Left colon (tissue), 2 donors: ENCODE data around the gene GRID2. TPM values are rescaled to one million over a fixed set of nuclear protein-coding genes. Genes with fewer than 3 reads are reported as not detected.

Source experiments
- ATAC-seq: fragments of 200-7000 bp; cut with Tn5 transposase; one replicate; pipeline ENCODE4 v1.9.1; 2020; ENCODE audit warnings: mild to moderate bottlenecking, moderate library complexity
- DNase-seq, 2 donors: peaks; one replicate each; pipeline ENCODE4 v3.0.0-alpha.2; 2020
- intact Hi-C, 2 donors: fragments of 100-400 bp; cut with DNase I in 1 of 2; cut with micrococcal nuclease in 1 of 2; formaldehyde crosslinking; loops; one replicate each; pipeline versions ENCODE4 v1.11.2 to v1.14.0; 2022; cut with DNase I, micrococcal nuclease
- total RNA-seq, 2 donors: library from RNA; stranded (reverse); fragmentation: NEBNext Ultra II Directional; extraction: Animal tissue kit (Norgen Biotek cat#: 25700); gene quantifications; one replicate each; pipeline ENCODE4 v1.2.1, GENCODE V29; 2021
- donor health status: DM: no; HTN: no; CAD: no.
- donor health status: DM: yes; HTN: yes; CAD: no.

The GRID2 gene
- total RNA-seq, 2 donors from 2014 or later: not detected

DNA sequence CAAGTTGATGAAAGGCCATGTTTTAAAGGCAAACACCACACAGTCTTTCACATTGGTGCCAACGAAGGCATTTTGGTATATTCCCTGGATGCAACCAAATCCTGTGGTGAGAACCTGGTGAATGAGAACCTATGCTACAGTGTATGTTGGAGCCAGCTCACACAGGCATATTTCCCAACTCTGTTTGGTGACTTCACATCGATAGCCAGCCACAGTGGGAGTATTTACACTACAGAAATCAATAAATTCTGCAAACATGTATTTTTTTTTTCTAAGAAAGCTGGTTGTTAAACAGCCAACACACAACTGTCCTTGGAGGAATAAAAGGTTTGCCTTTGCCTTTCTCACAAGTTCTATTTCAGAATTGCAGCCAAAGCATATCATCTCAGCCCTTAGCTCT lies 691.0 kb downstream of the GRID2 start:
- ATAC-seq: no peak
- DNase-seq: no peak
- intact Hi-C loops: no loop called here

DNA sequence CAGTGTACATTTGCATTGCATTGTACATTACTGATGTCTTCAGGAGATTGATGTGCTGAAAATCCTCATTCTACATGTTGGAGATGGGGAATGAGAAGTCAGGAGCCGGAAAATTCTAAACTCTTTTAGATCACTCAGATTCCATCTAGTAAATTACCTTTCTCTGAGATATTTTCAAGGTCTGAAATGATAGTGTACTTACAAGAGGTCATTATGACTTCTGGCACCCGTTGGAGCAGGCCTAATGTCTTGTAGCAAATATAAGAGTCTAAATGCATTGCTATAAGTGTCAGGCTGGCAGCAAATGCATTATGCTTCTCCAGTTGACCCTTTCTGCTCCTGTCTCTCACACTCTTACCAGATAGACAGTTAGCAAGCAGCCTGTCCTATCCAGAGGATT lies 692.8 kb downstream of the GRID2 start:
- DNase-seq: no peak
- intact Hi-C loops: no loop called here
- no peak for ATAC-seq

DNA sequence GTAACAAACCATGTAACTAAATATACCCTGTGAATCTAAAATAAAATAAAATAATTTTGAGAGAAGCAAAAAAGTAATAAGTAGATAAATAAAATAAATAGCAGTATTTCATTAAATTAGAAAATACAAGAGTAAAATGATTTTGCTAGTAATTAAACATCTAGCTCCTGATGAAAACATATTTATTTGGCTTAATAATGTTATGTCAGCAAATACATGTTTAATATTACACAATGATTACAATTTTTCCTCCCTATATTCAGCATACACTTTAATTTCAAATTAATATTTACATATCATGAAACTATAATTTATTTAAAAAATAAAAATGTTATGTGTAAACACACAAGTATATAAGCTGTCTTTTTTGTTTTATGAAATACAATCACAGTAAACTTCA lies 697.1 kb downstream of the GRID2 start:
- DNase-seq (no peak), ATAC-seq (no peak)
- intact Hi-C loops: no loop called here

DNA sequence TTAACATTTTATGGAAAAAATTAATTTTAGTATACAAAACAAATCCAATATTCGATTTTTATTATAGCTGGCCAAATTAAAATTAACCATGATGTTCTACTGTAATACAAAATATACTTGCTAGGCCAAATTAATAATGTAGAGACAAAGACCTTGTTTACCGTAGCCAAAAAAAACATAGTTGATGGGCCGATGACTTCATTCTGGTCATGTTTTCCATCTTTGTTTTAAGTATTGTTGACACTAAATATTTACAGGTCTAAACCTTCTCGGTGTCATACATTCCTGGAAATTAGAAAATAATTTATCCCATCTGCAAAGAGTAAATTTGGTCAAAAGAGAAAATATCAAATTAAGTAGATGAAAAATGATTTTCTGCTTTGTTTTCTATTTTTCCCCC lies 698.5 kb downstream of the GRID2 start:
- intact Hi-C loops: no loop called here
- ATAC-seq (no peak), DNase-seq (no peak)

DNA sequence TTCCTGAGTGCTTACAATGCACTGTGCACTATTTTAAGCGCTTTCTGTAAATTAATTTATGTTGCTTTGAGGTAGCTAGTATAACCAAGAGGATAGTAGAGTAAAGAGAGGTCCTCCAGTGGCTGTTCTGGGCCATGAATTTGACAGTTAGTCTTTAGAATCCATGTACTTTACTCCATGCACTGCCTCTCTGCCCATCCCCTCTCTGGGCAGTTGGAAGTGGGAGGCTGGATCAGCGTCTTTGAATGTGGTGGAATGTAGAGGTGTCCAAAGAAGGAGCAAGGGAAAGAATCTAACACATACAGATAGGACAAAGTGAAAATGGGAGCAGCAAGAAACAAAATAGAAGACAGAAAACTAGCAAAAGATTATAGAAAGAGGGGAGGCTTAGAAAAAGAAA lies 712.6 kb downstream of the GRID2 start:
- ATAC-seq (no peak), DNase-seq (no peak)
- intact Hi-C loops: no loop called here

DNA sequence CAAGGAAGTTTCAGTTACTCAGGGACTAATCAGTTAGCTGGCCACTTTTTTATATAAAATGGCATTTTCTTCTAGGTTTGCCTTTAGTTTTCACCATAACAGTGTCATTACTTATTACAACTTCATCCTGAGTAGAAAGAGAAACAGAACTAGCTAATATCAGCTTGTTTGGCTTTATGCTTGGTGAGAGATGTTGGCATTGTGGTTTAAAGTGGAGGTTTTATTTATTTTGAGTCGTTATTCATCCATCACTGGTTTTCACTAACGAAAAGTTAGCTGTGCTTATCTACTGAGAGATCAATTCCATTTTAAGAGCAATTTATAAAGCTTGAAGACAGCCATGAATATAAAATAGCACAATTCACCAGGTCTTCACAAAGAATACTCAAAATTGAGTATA lies 714.5 kb downstream of the GRID2 start:
- DNase-seq (no peak), ATAC-seq (no peak)
- intact Hi-C loops: no loop called here

DNA sequence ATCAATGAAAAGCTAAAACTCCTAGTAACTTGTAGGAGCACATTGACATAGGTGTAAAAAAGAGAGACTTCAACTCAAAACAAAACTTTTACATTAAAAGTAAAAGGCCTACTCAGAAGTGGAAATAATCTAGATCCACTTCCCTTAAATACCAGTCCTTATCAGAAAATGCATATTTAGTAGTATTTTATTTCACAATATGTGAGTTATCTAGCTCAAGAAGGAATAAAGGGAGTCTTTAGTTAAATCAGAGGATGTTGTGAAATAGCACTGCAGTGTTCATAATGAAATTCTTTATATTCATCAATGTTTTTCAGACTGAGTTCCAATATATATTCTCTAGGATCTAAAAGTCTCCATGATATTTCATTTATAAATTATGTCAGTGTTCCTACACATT lies 715.0 kb downstream of the GRID2 start:
- intact Hi-C loops: no loop called here
- no peak for DNase-seq
- ATAC-seq: no peak

DNA sequence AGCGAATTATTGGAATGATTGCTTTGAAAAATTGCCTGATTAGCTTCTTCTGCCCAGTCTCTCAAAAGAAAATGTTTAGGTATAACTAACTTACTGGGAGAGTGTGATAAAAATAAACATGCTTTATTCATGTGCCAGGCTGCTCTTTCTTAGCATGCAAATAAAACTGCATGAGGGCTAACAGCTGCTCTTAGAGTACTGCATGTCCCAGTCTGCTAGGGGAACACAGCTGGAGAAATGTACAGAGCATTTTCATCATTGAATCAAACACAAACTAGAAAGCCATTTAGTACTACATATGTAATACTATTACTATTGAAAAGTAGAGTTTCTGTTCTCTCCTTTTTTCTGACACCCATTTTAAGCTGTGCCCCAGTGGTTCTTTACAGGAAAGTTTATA lies 726.0 kb downstream of the GRID2 start:
- ATAC-seq (no peak), DNase-seq (no peak)
- intact Hi-C loops: no loop called here

DNA sequence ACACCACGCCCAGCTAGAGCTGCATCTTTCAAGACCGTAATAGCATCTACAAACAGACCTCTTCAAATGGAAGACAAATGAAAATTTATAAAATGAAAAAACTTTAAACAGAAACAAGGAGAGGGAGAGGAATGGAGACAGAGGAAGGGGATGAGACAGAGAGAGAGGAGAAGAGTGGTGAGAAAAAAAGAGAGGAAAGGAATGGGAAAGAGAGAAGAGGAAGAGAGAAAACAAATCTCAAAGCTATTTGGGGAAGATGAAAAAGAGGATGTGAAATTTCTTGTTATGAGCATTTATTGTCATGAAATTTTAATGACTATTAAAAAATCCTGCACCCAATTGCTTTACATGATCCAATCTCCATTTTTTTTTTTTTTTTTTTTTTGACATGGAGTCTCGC lies 726.9 kb downstream of the GRID2 start:
- intact Hi-C loops: no loop called here
- ATAC-seq (no peak), DNase-seq (no peak)

DNA sequence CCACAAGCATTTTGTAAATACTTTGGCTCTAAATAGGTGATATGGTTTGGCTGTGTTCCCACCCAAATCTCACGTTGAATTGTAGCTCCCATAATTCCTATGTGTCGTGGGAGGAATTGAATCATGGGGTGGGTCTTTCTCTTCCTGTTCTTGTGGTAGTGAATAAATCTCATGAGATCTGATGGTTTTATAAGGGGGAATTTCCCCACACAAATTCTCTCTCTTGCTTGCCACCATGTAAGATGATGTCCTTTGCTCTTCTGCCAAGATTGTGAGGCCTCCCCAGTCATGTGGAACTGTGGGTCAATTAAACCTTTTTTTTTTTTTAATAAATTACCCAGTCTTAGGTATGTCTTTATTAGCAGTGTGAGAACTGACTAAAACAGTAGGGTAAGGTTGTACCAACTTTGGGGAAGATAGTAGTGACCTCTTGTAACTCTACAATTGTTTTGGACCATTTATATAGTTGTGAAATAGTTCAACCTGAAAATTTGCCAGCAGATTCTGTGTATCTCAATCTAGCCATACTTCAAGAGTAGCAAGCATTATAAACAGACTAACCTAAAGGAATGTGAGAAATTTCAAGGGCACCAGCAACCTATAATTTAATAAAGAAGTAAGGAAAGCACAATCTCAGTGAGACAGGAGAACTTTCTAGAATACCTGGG lies 727.8 kb downstream of the GRID2 start:
- DNase-seq (no peak), ATAC-seq (no peak)
- intact Hi-C loops: no loop called here

DNA sequence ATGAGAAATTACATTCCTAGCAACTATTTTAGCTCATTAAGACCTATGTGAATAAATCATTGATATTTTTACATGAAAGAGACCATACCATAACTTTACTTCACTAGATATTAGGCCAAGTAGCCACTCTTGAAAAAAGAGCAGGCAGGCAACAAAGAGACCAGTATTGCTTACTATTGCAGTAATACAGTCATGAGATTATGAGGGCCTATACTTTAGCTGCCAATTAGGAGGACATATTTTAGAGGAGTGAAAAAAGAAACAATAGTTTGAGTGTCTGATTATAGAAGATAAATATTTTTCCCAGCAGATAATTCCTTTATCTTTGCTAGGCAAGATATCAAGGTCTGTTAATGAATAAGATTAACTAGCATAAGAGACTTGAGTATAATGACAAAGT lies 739.0 kb downstream of the GRID2 start:
- DNase-seq (no peak), ATAC-seq (no peak)
- intact Hi-C loops: no loop called here

DNA sequence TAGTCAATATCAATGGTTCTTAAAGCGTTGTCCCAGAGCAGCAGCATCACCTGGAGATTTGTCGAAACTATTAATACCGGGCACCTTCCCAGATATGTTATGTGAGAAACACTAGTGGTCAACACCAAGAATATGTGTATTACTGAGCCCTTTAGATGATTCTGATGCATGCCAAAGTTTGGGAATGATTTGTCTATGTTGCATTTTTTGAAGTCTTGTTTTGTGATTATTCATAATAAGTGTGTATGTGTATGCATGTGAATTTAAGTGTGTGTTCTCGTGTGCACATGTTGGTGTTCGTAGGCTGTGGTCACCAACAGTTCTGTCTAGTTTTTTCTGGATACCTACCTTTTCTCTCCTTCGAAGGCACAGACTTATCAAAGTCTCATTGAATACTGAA lies 749.4 kb downstream of the GRID2 start:
- intact Hi-C loops: no loop called here
- no peak for DNase-seq
- ATAC-seq: no peak

DNA sequence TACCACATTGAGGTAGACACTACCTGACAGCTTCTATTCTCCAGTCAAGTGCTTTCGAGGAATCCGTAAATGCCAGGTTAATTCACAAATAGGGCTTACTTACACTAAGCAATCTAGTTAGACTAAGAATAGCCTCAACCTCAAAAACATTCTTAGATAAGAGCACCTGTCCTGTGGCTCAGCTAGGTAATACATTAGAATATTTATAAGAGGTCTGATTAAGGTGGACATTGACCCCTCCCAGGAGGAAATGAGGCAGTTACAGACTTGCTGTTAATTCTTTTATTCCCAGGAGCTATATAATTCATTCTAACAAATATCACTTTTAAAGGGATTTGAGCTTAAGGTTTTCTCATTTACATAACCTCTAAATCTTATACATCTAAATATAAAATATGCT lies 758.1 kb downstream of the GRID2 start:
- DNase-seq: no peak
- intact Hi-C loops: no loop called here
- ATAC-seq: no peak

DNA sequence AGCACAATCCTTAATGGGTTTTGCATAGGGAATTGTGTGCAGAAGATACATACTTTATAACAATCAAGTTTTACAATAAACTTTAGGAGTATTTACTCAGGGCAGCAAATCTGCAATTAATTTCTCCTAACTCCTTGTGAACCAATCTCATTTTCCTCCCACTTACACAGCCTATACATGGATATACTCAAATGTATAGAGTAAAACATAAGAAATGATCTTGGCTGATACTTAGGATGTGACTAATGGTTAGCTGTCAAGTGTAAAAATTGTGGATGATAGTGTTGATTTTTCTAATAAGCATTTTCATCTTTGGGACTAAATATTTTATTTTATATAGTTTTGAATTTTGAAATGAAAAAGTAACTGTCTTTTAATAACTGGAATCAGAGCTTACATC lies 759.6 kb downstream of the GRID2 start:
- ATAC-seq (no peak), DNase-seq (no peak)
- intact Hi-C loops: no loop called here

DNA sequence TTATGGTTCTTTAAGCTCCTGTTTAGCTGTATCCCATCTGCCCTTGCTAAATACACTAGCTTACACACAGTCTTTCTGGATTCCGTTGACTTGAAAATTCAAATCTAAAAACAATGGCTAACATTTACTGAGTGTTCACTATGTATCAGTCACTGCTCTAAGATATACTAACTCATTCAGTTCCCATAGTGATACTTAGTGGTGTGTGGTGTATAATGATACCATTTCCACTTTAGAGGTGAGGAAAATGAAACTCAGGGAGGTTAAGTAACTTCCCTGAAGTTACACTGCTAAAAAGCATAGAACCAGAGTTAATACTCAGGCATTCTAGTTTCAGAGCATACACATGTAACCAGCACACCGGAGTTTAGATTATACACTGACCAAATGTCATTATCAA lies 762.0 kb downstream of the GRID2 start:
- no peak for ATAC-seq
- no peak for DNase-seq
- intact Hi-C loops: no loop called here

DNA sequence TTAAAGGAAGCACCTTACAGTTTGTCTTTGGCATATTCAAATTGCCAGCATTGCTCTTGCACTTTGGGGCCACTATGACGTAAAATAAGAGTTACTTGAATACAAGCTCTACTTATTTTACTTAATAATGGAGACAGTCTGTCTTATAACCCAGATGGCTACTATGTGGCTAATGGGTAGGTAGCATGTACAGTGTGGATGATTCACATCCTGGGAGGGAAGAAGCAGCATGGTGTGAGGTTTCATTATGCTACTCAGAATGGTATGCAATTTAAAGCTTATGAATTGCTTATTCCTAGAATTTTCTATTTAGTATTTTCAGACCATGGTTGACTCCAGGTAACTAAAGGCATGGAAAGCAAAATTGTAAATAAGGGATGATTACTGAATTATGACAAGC lies 763.0 kb downstream of the GRID2 start:
- DNase-seq (no peak), ATAC-seq (no peak)
- intact Hi-C loops: no loop called here

DNA sequence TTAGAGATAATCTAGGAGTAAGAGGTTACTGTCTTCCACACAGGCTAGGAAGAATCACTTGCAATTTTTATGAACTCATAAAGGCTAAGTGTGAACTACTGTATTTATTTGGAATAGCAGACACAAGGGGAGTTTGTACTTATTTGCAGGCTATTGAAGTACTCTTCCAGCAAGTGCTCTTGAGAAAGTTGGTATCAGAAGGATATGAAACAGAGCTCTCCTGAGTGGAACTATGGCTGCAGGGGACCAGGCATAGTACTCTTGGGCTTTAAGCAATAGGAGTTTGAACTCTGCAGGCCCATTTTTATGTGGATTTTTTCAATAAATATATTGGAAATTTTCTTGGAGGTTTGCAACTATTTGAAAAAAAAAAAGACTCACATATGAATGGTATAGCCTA lies 768.5 kb downstream of the GRID2 start:
- ATAC-seq: no peak
- DNase-seq: no peak
- intact Hi-C loops: no loop called here

DNA sequence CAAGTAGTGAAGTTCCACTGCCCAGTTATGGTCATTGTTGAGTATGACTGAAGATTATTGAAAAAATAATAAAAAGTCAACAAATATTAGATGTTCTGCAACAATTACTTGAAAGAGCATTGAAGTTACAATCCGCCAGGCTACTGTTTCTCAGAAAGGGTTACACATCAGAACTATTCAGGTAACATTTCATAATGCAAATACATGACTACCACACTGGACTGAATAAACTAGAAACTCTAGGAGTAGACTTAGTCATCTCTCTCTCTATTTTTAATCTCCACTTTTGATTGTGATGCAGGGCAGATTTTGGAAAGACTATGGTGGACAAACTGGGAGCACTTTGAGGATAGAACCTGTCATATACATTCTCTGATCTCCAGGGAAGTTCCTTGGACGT lies 776.5 kb downstream of the GRID2 start:
- DNase-seq: no peak
- intact Hi-C loops: no loop called here
- ATAC-seq: no peak

DNA sequence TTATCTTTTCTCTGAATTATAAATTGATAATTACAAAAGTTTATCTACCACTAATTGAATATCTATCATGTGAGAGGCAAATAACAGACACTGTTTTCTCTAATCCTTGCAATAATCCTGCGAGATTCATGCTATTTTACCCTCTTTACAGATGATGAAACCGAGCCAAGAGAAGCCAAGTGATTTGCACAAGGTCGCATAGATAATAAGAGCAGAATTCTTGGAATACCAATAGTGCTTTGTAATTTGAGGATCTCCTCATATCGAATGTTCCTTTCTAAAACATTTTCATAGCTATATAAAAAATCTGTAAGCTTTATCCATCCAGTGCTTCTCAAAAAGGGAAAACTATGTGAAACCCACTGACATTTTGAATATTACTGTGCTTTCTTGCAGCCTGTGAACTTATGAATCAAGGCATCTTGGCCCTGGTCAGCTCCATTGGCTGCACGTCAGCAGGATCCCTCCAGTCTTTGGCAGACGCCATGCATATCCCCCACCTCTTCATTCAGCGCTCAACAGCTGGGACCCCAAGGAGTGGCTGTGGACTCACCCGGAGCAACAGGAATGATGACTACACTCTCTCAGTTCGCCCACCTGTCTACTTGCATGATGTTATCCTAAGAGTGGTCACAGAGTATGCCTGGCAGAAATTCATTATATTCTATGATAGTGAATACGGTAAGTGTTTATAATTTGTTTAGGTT lies 781.0 kb downstream of the GRID2 start:
- intact Hi-C loops: no loop called here
- no peak for DNase-seq
- ATAC-seq: no peak

DNA sequence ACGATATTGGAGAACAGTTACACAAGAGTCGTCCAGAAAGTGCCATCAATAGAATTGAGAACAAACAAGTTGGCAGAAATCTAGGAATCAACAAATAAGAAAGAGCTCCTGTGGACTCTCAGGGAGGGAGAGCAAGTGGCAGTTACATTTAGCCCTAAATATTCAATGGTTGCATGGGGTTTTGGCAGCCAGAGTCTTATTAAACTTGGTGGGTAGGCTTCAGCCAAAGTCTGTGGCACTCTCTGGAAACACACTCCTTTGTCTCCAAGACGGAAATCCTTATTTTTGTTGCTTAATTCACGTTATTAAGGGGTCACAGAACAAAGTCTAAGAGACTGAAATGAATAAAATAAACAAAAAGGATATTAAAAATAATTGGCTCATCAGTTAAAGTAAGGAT lies 782.6 kb downstream of the GRID2 start:
- DNase-seq (no peak), ATAC-seq (no peak)
- intact Hi-C loops: no loop called here

DNA sequence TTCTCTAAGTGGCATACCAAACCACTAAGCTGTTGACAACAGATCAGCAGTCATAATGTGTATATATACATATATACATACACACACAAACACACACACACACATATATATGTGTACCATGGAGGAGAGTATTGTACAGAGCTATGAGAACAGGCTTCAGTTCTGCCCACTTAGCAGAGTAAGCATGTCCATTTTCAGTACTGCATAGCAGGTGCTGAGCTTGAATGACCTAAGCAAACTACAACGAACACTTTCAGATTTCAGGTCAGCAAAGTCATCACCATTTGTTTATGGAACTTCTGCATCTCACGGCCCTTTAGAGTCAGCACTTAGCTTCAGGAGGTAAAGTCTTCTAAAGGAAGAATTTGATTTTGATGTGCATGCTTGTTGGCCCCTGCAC lies 789.0 kb downstream of the GRID2 start:
- DNase-seq (no peak), ATAC-seq (no peak)
- intact Hi-C loops: no loop called here
